ENCODE results near the gene CSH2. TPM values are rescaled to one million over a fixed set of nuclear protein-coding genes. Genes with fewer than 3 reads are reported as not detected.

The CSH2 gene
- total and polyA plus RNA-seq, 9 of the 15 experiments (the other 6 are each of a cell fraction or from before 2014, with no cell fraction given), result not detected

DNA sequence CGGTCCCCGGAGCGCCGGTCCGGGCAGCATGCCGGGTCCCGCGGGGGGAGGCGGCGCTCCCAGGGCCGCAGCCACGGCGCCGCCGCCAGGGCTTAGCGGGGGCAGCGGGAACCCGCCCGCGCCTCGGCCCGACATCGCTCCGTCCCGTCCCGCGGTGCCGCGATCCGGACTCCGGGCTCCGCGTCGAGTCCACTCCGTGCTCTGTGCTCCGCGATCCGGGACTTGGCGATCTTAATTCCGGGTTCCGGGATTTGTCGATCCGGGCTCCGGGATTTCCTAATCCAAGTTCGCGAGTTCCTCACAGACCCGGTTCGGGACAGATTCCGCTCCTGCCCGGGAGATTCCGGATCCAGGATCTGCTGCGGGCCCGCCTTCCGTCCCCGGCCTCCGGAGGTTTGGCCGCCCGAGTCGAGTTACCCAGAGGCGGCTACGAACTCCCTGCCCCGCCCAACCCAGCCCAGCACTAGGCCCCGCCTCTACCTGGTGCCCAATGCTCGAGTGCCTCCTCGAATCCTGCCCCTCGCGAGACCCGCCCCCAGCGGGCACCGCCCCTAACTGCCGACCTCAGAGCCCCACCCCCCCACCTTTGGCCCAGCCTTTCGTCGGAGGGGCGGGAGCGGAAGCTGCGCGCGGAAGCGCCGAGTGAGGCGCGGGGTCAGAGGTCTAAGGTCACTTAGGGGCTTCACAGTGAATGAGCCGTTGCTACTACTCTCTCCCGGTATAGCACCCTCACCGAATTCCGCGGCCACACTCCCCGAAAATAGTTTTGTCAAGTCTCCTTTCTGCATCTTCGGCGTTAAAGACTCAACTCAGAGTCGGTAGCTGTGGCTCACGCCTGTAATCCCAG is 30.7 kb downstream of the CSH2 start, which contains the start of gene SMARCD2 (continued):
- TF ChIP-seq, protein P1, sequence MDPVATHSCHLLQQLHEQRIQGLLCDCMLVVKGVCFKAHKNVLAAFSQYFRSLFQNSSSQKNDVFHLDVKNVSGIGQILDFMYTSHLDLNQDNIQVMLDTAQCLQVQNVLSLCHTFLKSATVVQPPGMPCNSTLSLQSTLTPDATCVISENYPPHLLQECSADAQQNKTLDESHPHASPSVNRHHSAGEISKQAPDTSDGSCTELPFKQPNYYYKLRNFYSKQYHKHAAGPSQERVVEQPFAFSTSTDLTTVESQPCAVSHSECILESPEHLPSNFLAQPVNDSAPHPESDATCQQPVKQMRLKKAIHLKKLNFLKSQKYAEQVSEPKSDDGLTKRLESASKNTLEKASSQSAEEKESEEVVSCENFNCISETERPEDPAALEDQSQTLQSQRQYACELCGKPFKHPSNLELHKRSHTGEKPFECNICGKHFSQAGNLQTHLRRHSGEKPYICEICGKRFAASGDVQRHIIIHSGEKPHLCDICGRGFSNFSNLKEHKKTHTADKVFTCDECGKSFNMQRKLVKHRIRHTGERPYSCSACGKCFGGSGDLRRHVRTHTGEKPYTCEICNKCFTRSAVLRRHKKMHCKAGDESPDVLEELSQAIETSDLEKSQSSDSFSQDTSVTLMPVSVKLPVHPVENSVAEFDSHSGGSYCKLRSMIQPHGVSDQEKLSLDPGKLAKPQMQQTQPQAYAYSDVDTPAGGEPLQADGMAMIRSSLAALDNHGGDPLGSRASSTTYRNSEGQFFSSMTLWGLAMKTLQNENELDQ (CRISPR knock-in tag; IDR thresholded peaks at IDR 0.05; ENCODE audit: borderline replicate concordance), result peak; percentile 57; the same call in 1 of the 2 replicates
- TF ChIP-seq FOXJ2 (tag; IDR thresholded peaks at IDR 0.05) (0 out of 2 replicates have a peak, but pooled peaks have one; percentile 39), ESRRB (CRISPR knock-in tag; IDR thresholded peaks at IDR 0.05; ENCODE audit: borderline replicate concordance) (no peak), ELF4 (CRISPR knock-in tag; IDR thresholded peaks at IDR 0.05) (peak; percentile 87; the same call in 1 of the 2 replicates), XRCC5 (IDR thresholded peaks at IDR 0.05; ENCODE audit: low read depth, low read length) (peak; percentile 100), PYGO2 (tag; IDR thresholded peaks at IDR 0.05) (0 out of 2 replicates have a peak, but pooled peaks have one; percentile 30), TAL1 (IDR thresholded peaks at IDR 0.05) (peak; percentile 47), ZFX (CRISPR knock-in tag; IDR thresholded peaks at IDR 0.05) (peak; percentile 94), ARID3B (CRISPR knock-in tag; IDR thresholded peaks at IDR 0.05; ENCODE audit: borderline replicate concordance) (peak; percentile 94; the same call in 1 of the 2 replicates), KHSRP (IDR thresholded peaks at IDR 0.05) (no peak), HMGN3 (IDR thresholded peaks at IDR 0.05; ENCODE audit: borderline replicate concordance, extremely low read depth, insufficient read length, low read depth, low read length) (peak; percentile 95), TBL1XR1 (IDR thresholded peaks at IDR 0.05; ENCODE audit: low read length in 2 of 2) (peak; percentile 75 to 88), ZNF766 (CRISPR knock-in tag; conservative IDR thresholded peaks at IDR 0.05) (peak; percentile 59), ATF7 (IDR thresholded peaks at IDR 0.05) (peak; percentile 84)
- TF ChIP-seq, protein P2, sequence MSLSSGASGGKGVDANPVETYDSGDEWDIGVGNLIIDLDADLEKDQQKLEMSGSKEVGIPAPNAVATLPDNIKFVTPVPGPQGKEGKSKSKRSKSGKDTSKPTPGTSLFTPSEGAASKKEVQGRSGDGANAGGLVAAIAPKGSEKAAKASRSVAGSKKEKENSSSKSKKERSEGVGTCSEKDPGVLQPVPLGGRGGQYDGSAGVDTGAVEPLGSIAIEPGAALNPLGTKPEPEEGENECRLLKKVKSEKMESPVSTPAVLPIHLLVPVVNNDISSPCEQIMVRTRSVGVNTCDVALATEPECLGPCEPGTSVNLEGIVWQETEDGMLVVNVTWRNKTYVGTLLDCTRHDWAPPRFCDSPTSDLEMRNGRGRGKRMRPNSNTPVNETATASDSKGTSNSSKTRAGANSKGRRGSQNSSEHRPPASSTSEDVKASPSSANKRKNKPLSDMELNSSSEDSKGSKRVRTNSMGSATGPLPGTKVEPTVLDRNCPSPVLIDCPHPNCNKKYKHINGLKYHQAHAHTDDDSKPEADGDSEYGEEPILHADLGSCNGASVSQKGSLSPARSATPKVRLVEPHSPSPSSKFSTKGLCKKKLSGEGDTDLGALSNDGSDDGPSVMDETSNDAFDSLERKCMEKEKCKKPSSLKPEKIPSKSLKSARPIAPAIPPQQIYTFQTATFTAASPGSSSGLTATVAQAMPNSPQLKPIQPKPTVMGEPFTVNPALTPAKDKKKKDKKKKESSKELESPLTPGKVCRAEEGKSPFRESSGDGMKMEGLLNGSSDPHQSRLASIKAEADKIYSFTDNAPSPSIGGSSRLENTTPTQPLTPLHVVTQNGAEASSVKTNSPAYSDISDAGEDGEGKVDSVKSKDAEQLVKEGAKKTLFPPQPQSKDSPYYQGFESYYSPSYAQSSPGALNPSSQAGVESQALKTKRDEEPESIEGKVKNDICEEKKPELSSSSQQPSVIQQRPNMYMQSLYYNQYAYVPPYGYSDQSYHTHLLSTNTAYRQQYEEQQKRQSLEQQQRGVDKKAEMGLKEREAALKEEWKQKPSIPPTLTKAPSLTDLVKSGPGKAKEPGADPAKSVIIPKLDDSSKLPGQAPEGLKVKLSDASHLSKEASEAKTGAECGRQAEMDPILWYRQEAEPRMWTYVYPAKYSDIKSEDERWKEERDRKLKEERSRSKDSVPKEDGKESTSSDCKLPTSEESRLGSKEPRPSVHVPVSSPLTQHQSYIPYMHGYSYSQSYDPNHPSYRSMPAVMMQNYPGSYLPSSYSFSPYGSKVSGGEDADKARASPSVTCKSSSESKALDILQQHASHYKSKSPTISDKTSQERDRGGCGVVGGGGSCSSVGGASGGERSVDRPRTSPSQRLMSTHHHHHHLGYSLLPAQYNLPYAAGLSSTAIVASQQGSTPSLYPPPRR (CRISPR knock-in tag; IDR thresholded peaks at IDR 0.05; ENCODE audit: borderline replicate concordance), result peak; percentile 88; the same call in 1 of the 2 replicates

Measured in K562 (cell line).